ENCODE data around the gene CDC6.

Gene CDC6

DNA sequence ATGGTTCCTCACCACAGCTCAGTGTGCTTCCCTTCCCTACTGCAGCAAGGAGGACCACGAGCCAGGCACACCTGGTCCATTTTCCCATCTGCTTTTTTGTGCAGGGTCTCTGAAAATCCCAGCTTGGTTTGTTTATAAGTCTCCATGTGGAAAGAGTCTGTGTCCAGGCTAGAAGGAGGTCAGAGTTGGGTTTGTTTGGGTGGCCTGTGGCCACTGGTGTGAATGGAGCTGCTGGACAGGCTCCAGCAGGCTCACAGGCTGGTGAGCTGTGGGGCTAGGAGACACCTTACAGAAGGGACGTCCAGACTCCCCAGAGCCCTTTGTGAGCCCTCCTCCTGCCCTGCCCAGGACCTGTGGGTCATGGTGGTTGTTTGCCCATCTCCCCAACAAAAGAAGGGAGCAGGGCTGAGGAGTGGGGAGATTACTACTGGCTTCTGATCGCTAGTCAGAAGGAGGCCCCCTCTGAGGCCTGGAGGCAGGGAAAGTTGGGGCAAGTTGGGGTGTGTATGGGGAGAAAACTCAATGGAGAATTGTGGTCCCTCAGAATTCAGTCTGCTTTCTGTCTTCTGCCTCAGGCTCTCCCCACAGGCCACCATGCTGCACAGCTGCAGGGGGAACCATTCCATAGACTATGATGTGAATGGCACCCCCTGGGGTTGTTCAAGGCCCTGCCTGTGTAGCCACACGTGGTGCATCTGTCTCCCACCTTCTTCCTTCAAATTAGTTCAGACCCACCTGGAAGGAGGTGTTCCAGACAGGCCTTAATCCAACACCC lies 25.4 kb downstream of the CDC6 start:
- no peak overlapping the region for H3K9ac ChIP-seq
- H3K4me1 ChIP-seq: peaks cover 61% of the 10 kb centered on the region
- H3K9me3 ChIP-seq (ENCODE audit: control insufficient read depth, low read length): no peaks in the 10 kb centered on the region
- H3K27ac ChIP-seq: peak overlapping the region; percentile 47
- H3K36me3 ChIP-seq (ENCODE audit: control insufficient read depth, insufficient read depth, low read length): no peaks in the 10 kb centered on the region
- no peak overlapping the region for H3K4me3 ChIP-seq (ENCODE audit: low read depth, low read length)
- peak overlapping the region; percentile 52 for H2AFZ ChIP-seq
- H3K27me3 ChIP-seq (ENCODE audit: control insufficient read depth, insufficient read depth, low read length): no peaks in the 10 kb centered on the region
- H3K4me2 ChIP-seq (ENCODE audit: low read length): no peak overlapping the region
- TF ChIP-seq, protein P1, sequence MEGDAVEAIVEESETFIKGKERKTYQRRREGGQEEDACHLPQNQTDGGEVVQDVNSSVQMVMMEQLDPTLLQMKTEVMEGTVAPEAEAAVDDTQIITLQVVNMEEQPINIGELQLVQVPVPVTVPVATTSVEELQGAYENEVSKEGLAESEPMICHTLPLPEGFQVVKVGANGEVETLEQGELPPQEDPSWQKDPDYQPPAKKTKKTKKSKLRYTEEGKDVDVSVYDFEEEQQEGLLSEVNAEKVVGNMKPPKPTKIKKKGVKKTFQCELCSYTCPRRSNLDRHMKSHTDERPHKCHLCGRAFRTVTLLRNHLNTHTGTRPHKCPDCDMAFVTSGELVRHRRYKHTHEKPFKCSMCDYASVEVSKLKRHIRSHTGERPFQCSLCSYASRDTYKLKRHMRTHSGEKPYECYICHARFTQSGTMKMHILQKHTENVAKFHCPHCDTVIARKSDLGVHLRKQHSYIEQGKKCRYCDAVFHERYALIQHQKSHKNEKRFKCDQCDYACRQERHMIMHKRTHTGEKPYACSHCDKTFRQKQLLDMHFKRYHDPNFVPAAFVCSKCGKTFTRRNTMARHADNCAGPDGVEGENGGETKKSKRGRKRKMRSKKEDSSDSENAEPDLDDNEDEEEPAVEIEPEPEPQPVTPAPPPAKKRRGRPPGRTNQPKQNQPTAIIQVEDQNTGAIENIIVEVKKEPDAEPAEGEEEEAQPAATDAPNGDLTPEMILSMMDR (IDR thresholded peaks at IDR 0.05): no peak
- H3K79me2 ChIP-seq: no peaks in the 10 kb centered on the region

- H3K36me3 ChIP-seq (ENCODE audit: control insufficient read depth, insufficient read depth, low read length): no peaks in the 10 kb centered on the region
- no peaks in the 10 kb centered on the region for H3K9me3 ChIP-seq (ENCODE audit: control insufficient read depth, low read length)
- H2AFZ ChIP-seq: no peak overlapping the region
- no peak overlapping the region for H3K27ac ChIP-seq
- peaks cover 54% of the 10 kb centered on the region for H3K4me1 ChIP-seq
- H3K27me3 ChIP-seq (ENCODE audit: control insufficient read depth, insufficient read depth, low read length): no peaks in the 10 kb centered on the region
- no peak overlapping the region for H3K4me2 ChIP-seq (ENCODE audit: low read length)
- H3K4me3 ChIP-seq (ENCODE audit: low read depth, low read length): no peak overlapping the region
- peaks cover 8% of the 10 kb centered on the region for H3K79me2 ChIP-seq
- TF ChIP-seq, protein P1 (IDR thresholded peaks at IDR 0.05): no peak
- no peak overlapping the region for H3K9ac ChIP-seq
These were observed 26.2 kb downstream of the CDC6 start for GRCh38 chr17:40313668-40314583.

DNA sequence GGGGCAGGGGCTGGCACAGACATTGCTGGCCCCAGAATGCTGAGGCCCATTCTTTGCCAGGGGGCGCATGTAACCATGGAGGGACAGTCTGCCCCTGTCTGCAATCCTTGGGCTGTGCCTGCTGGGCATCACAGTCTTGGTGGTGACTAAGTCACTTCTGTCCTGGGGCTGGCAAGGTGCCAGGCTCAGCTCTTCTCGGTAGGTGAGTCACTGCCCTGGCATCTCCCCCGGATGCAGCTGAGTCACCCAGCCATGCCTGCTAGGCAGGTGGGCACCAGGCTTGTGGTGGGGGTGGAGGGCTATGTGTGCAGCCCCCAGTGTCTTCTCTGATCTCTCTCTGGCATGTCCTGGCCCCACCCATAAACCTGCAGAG lies 26.9 kb downstream of the CDC6 start:
- Histone ChIP-seq H3K36me3 (ENCODE audit: control insufficient read depth, insufficient read depth, low read length) (no peaks in the 10 kb centered on the region), H3K79me2 (peaks cover 12% of the 10 kb centered on the region), H3K9ac (no peak overlapping the region), H3K27me3 (ENCODE audit: control insufficient read depth, insufficient read depth, low read length) (no peaks in the 10 kb centered on the region), H3K4me3 (ENCODE audit: low read depth, low read length) (no peak overlapping the region), H3K9me3 (ENCODE audit: control insufficient read depth, low read length) (no peaks in the 10 kb centered on the region), H3K4me1 (peaks cover 48% of the 10 kb centered on the region), H3K4me2 (ENCODE audit: low read length) (no peak overlapping the region), H2AFZ (no peak overlapping the region), H3K27ac (no peak overlapping the region)
- TF ChIP-seq, protein P1 (IDR thresholded peaks at IDR 0.05): no peak

- H3K9ac ChIP-seq: no peak overlapping the region
- no peaks in the 10 kb centered on the region for H3K36me3 ChIP-seq (ENCODE audit: control insufficient read depth, insufficient read depth, low read length)
- H3K27ac ChIP-seq: no peak overlapping the region
- H3K4me2 ChIP-seq (ENCODE audit: low read length): no peak overlapping the region
- H3K4me1 ChIP-seq: peaks cover 45% of the 10 kb centered on the region
- TF ChIP-seq, protein P1 (IDR thresholded peaks at IDR 0.05): no peak
- no peaks in the 10 kb centered on the region for H3K9me3 ChIP-seq (ENCODE audit: control insufficient read depth, low read length)
- peaks cover 17% of the 10 kb centered on the region for H3K79me2 ChIP-seq
- H2AFZ ChIP-seq: no peak overlapping the region
- no peaks in the 10 kb centered on the region for H3K27me3 ChIP-seq (ENCODE audit: control insufficient read depth, insufficient read depth, low read length)
- no peak overlapping the region for H3K4me3 ChIP-seq (ENCODE audit: low read depth, low read length)
These were observed 27.5 kb downstream of the CDC6 start for GRCh38 chr17:40315206-40315605.

Data from parathyroid adenoma (tissue), 2 donors.